Peyer's patch (tissue), 4 donors: ENCODE measurements around the gene ANO2. TPM values are rescaled to one million over a fixed set of nuclear protein-coding genes. Genes with fewer than 3 reads are reported as not detected.

Experiments
- DNase-seq, 3 donors: peaks; one replicate each; pipeline ENCODE4 v3.0.0-alpha.2; 2017 to 2019
- H3K27ac ChIP-seq, 4 donors: fragments of 200-600 bp; sonication (generic); one replicate each; pipeline ENCODE4 v1.5.1; 2016 to 2019
- H3K27me3 ChIP-seq, 2 donors: fragments of 200-600 bp; sonication (generic); one replicate each; pipeline ENCODE4 v1.5.1; 2019
- H3K36me3 ChIP-seq, 3 donors: fragments of 200-600 bp; sonication (generic); one replicate each; pipeline ENCODE4 v1.5.1; 2016 to 2019
- H3K4me1 ChIP-seq, 4 donors: fragments of 200-600 bp; sonication (generic); one replicate each; pipeline ENCODE4 v1.5.1; 2016 to 2019
- H3K4me3 ChIP-seq, 4 donors: fragments of 200-600 bp; sonication (generic); 1 replicate in 3 of 4; 2 replicates in 1 of 4; pipeline ENCODE4 v1.5.1; 2016 to 2019; ENCODE audit warnings: mild to moderate bottlenecking in 1 of 4
- H3K9me3 ChIP-seq, 4 donors: fragments of 200-600 bp; sonication (generic); one replicate each; pipeline ENCODE4 v1.5.1; 2016 to 2019; ENCODE audit warnings: mild to moderate bottlenecking in 1 of 4
- CTCF ChIP-seq, 6 experiments: fragments of 450-650 bp in 4 of 6; fragments of 200-600 bp in 2 of 6; sonication (generic) in 1 of 6; IDR thresholded peaks; one replicate each; pipeline ENCODE4 v1.5.1; 2017 to 2019; ENCODE audit warnings: antibody characterized with exemption in 6 of 6, mild to moderate bottlenecking in 3 of 6, moderate library complexity in 1 of 6
- POLR2A ChIP-seq, 2 donors: fragments of 450-650 bp; IDR thresholded peaks; one replicate each; pipeline ENCODE4 v1.5.1; 2017; ENCODE audit warnings: antibody characterized with exemption in 2 of 2, mild to moderate bottlenecking in 2 of 2, moderate library complexity in 2 of 2
- total RNA-seq, 4 donors: library from RNA; depleted of rRNA; stranded (reverse); fragments of >200 nt; gene quantifications; one replicate each; pipeline ENCODE4 v1.1.0, GENCODE V29; 2016

ANO2 gene
- total RNA-seq, 4 donors from 2014 or later: 0.53 to 23.9 (median 5.8) TPM

- TF ChIP-seq POLR2A (IDR thresholded peaks at IDR 0.05): no peak
- no peak for TF ChIP-seq CTCF (IDR thresholded peaks at IDR 0.05)
These were observed 17.1 kb downstream of the ANO2 start for GRCh38 chr12:5927732-5928516.

GRCh38 chr12:5925646-5926045 lies 19.4 kb downstream of the ANO2 start:
- Histone ChIP-seq H3K4me1 (no peaks in the 10 kb centered on the region), H3K27me3 (no peaks in the 10 kb centered on the region), H3K27ac (no peak overlapping the region), H3K9me3 (no peaks in the 10 kb centered on the region), H3K4me3 (no peak overlapping the region), H3K36me3 (no peaks in the 10 kb centered on the region)
- TF ChIP-seq CTCF (IDR thresholded peaks at IDR 0.05) (no peak), POLR2A (IDR thresholded peaks at IDR 0.05) (no peak)
- no peak for DNase-seq

More at GRCh38 chr12:5927732-5928516, 17.1 kb downstream of the ANO2 start:
- Histone ChIP-seq H3K4me3 (no peak overlapping the region), H3K27me3 (no peaks in the 10 kb centered on the region), H3K36me3 (no peaks in the 10 kb centered on the region), H3K27ac (no peak overlapping the region), H3K4me1 (no peaks in the 10 kb centered on the region), H3K9me3 (no peaks in the 10 kb centered on the region)
- DNase-seq: no peak

GRCh38 chr12:5924342-5924741 lies 20.7 kb downstream of the ANO2 start:
- no peak for DNase-seq
- no peaks in the 10 kb centered on the region for H3K9me3 ChIP-seq
- no peaks in the 10 kb centered on the region for H3K4me1 ChIP-seq
- no peak overlapping the region for H3K4me3 ChIP-seq
- H3K36me3 ChIP-seq: no peaks in the 10 kb centered on the region
- no peak overlapping the region for H3K27ac ChIP-seq
- H3K27me3 ChIP-seq: no peaks in the 10 kb centered on the region
- TF ChIP-seq CTCF (IDR thresholded peaks at IDR 0.05) (no peak), POLR2A (IDR thresholded peaks at IDR 0.05) (no peak)

GRCh38 chr12:5923751-5924150 lies 21.3 kb downstream of the ANO2 start:
- no peaks in the 10 kb centered on the region for H3K9me3 ChIP-seq
- H3K4me1 ChIP-seq: no peaks in the 10 kb centered on the region
- H3K27me3 ChIP-seq: no peaks in the 10 kb centered on the region
- DNase-seq: no peak
- TF ChIP-seq POLR2A (IDR thresholded peaks at IDR 0.05) (no peak), CTCF (IDR thresholded peaks at IDR 0.05) (no peak)
- H3K27ac ChIP-seq: no peak overlapping the region
- no peak overlapping the region for H3K4me3 ChIP-seq
- H3K36me3 ChIP-seq: no peaks in the 10 kb centered on the region

GRCh38 chr12:5923043-5923605 lies 21.9 kb downstream of the ANO2 start:
- no peak for DNase-seq
- H3K36me3 ChIP-seq: no peaks in the 10 kb centered on the region
- H3K27ac ChIP-seq: no peak overlapping the region
- no peak overlapping the region for H3K4me3 ChIP-seq
- no peaks in the 10 kb centered on the region for H3K4me1 ChIP-seq
- TF ChIP-seq CTCF (IDR thresholded peaks at IDR 0.05) (no peak), POLR2A (IDR thresholded peaks at IDR 0.05) (no peak)
- H3K27me3 ChIP-seq: no peaks in the 10 kb centered on the region
- no peaks in the 10 kb centered on the region for H3K9me3 ChIP-seq
